H9 (cell line): ENCODE results near the gene ADAT1. TPM values are rescaled to one million over a fixed set of nuclear protein-coding genes. Genes with fewer than 3 reads are reported as not detected.

Source experiments
- DNase-seq: peaks from one replicate; pipeline ENCODE4 v3.0.0-alpha.2; 2017
- H2AFZ ChIP-seq: one replicate; pipeline ENCODE4 v1.6.1; 2013; ENCODE audit warnings: mild to moderate bottlenecking, low read length, control low read depth, moderate library complexity
- H2AK5ac ChIP-seq: 2 replicates; pipeline ENCODE4 v1.6.1; 2013; ENCODE audit warnings: low read length, control low read depth, mixed read lengths; ENCODE audit not compliant: insufficient read length
- H2BK120ac ChIP-seq: one replicate; pipeline ENCODE4 v1.6.1; 2013; ENCODE audit warnings: low read depth, mild to moderate bottlenecking, low read length, control low read depth, inconsistent platforms; ENCODE audit not compliant: poor library complexity, severe bottlenecking
- H2BK12ac ChIP-seq: 2 replicates; pipeline ENCODE4 v1.6.1; 2013; ENCODE audit warnings: low read length, control low read depth, mixed read lengths, low read depth; ENCODE audit not compliant: insufficient read length
- H2BK15ac ChIP-seq: 2 replicates; pipeline ENCODE4 v1.6.1; 2013; ENCODE audit warnings: low read depth, low read length, control low read depth
- H2BK20ac ChIP-seq: one replicate; pipeline ENCODE4 v1.6.1; 2013; ENCODE audit warnings: low read depth, mild to moderate bottlenecking, low read length, control low read depth, inconsistent platforms; ENCODE audit not compliant: poor library complexity, severe bottlenecking
- H2BK5ac ChIP-seq: 2 replicates; pipeline ENCODE4 v1.6.1; 2013; ENCODE audit warnings: low read length, control low read depth, mixed read lengths; ENCODE audit not compliant: insufficient read length
- H3K14ac ChIP-seq: 2 replicates; pipeline ENCODE4 v1.6.1; 2013; ENCODE audit warnings: low read length, control low read depth; ENCODE audit not compliant: insufficient read depth
- H3K18ac ChIP-seq: 2 replicates; pipeline ENCODE4 v1.6.1; 2013; ENCODE audit warnings: low read depth, mild to moderate bottlenecking, mixed read lengths, low read length, control low read depth; ENCODE audit not compliant: insufficient read length
- H3K23ac ChIP-seq: 2 replicates; pipeline ENCODE4 v1.6.1; 2013; ENCODE audit warnings: low read length, control low read depth, mixed read lengths, low read depth; ENCODE audit not compliant: insufficient read length
- H3K23me2 ChIP-seq: 2 replicates; pipeline ENCODE4 v1.6.1; 2013; ENCODE audit warnings: low read depth, mild to moderate bottlenecking, mixed read lengths, low read length, control low read depth; ENCODE audit not compliant: insufficient read length, poor library complexity, severe bottlenecking
- H3K27ac ChIP-seq: 2 replicates; pipeline ENCODE4 v1.5.1; 2013; ENCODE audit warnings: low read length, control low read depth, mixed read lengths, low read depth; ENCODE audit not compliant: insufficient read length
- H3K27me3 ChIP-seq: 2 replicates; pipeline ENCODE4 v1.6.1; 2013; ENCODE audit warnings: low read length, control low read depth, inconsistent platforms; ENCODE audit not compliant: insufficient read depth
- H3K4ac ChIP-seq: 2 replicates; pipeline ENCODE4 v1.6.1; 2013; ENCODE audit warnings: low read depth, mild to moderate bottlenecking, control low read depth, inconsistent platforms, low read length, moderate library complexity
- H3K4me1 ChIP-seq: 2 replicates; pipeline ENCODE4 v1.6.1; 2013; ENCODE audit warnings: low read length, control low read depth, inconsistent platforms; ENCODE audit not compliant: insufficient read depth
- H3K4me2 ChIP-seq: 2 replicates; pipeline ENCODE4 v1.6.1; 2013; ENCODE audit warnings: low read length, control low read depth, mixed read lengths; ENCODE audit not compliant: insufficient read length, insufficient read depth
- H3K56ac ChIP-seq: 2 replicates; pipeline ENCODE4 v1.6.1; 2013; ENCODE audit warnings: low read depth, mild to moderate bottlenecking, mixed read lengths, low read length, control low read depth; ENCODE audit not compliant: insufficient read length
- H3K79me1 ChIP-seq: 2 replicates; pipeline ENCODE4 v1.6.1; 2013; ENCODE audit warnings: low read depth, mild to moderate bottlenecking, moderate library complexity, low read length, control low read depth, inconsistent platforms; ENCODE audit not compliant: insufficient read depth, poor library complexity, severe bottlenecking
- H3K79me2 ChIP-seq: 2 replicates; pipeline ENCODE4 v1.6.1; 2013; ENCODE audit warnings: low read length, control low read depth, inconsistent platforms; ENCODE audit not compliant: insufficient read depth
- H3K9ac ChIP-seq: 2 replicates; pipeline ENCODE4 v1.6.1; 2013; ENCODE audit warnings: low read length, control low read depth, mixed read lengths; ENCODE audit not compliant: insufficient read length; ENCODE audit errors: extremely low read depth
- H3K9me3 ChIP-seq: one replicate; pipeline ENCODE4 v1.6.1; 2013; ENCODE audit warnings: low read depth, low read length, inconsistent platforms; ENCODE audit not compliant: control insufficient read depth
- H3T11ph ChIP-seq: one replicate; pipeline ENCODE4 v1.6.1; 2013; ENCODE audit warnings: mild to moderate bottlenecking, low read length, control low read depth, inconsistent platforms
- H4K20me1 ChIP-seq: one replicate; pipeline ENCODE4 v1.6.1; 2013; ENCODE audit not compliant: control insufficient read depth, insufficient read length, insufficient read depth
- H4K5ac ChIP-seq: 2 replicates; pipeline ENCODE4 v1.6.1; 2013; ENCODE audit warnings: low read depth, mild to moderate bottlenecking, mixed read lengths, low read length, control low read depth; ENCODE audit not compliant: insufficient read length
- H4K8ac ChIP-seq: replicated peaks from 2 replicates; pipeline ENCODE4 v1.6.1; 2013; ENCODE audit warnings: low read length, control low read depth, mixed read lengths, low read depth; ENCODE audit not compliant: insufficient read length
- H4K91ac ChIP-seq: 2 replicates; pipeline ENCODE4 v1.6.1; 2013; ENCODE audit warnings: low read depth, mild to moderate bottlenecking, moderate library complexity, mixed read lengths, low read length, control low read depth; ENCODE audit not compliant: insufficient read length
- H3K27ac Mint-ChIP-seq, 3 experiments: 2 replicates in 2 of 3; 3 replicates in 1 of 3; pipeline ENCODE4 v1.8.0; 2020 to 2021; ENCODE audit warnings: mixed read lengths in 3 of 3, mild to moderate bottlenecking in 1 of 3, moderate library complexity in 1 of 3
- H3K27me3 Mint-ChIP-seq: 2 replicates; pipeline ENCODE4 v1.8.0; 2021; ENCODE audit warnings: low read depth, mild to moderate bottlenecking, moderate library complexity, mixed read lengths
- H3K36me3 Mint-ChIP-seq, 3 experiments: 2 replicates in 2 of 3; 3 replicates in 1 of 3; pipeline ENCODE4 v1.8.0; 2020 to 2021; ENCODE audit warnings: low read depth in 3 of 3, mixed read lengths in 3 of 3; ENCODE audit not compliant: insufficient read depth in 1 of 3
- H3K4me1 Mint-ChIP-seq, 2 experiments: 2 replicates each; pipeline ENCODE4 v1.8.0; 2020; ENCODE audit warnings: mixed read lengths in 2 of 2
- H3K4me3 Mint-ChIP-seq, 2 experiments: 2 replicates in 1 of 2; 3 replicates in 1 of 2; pipeline ENCODE4 v1.8.0; 2020 to 2021; ENCODE audit warnings: mild to moderate bottlenecking in 2 of 2, mixed read lengths in 2 of 2, moderate library complexity in 1 of 2
- H3K9me3 Mint-ChIP-seq, 2 experiments: 2 replicates in 1 of 2; 3 replicates in 1 of 2; pipeline ENCODE4 v1.8.0; 2020; ENCODE audit warnings: mild to moderate bottlenecking in 2 of 2, mixed read lengths in 2 of 2, moderate library complexity in 1 of 2
- WGBS: extraction: QIAGEN DNeasy Blood & Tissue Kit; methylation state at CpG from one replicate; pipeline ENCODE4 v1.1.7; 2013; ENCODE audit warnings: missing lambda C conversion rate, low lambda C conversion rate, mixed read lengths; ENCODE audit not compliant: insufficient read length; ENCODE audit errors: extremely low coverage; 5-methylcytosine and 5-hydroxymethylcytosine counted together
- total RNA-seq: library from RNA; stranded (reverse); gene quantifications from 2 replicates; pipeline ENCODE4 v1.2.1, GENCODE V29; 2021
- TF ChIP-seq, protein P1 (sequence below): fragments of 200-600 bp; sonication (generic); conservative IDR thresholded peaks from 3 replicates; pipeline ENCODE4 v1.8.0; 2021; ENCODE audit warnings: antibody characterized with exemption, mild to moderate bottlenecking

The ADAT1 gene
- total RNA-seq, 1 experiment from 2014 or later, result 54.2 TPM

DNA sequence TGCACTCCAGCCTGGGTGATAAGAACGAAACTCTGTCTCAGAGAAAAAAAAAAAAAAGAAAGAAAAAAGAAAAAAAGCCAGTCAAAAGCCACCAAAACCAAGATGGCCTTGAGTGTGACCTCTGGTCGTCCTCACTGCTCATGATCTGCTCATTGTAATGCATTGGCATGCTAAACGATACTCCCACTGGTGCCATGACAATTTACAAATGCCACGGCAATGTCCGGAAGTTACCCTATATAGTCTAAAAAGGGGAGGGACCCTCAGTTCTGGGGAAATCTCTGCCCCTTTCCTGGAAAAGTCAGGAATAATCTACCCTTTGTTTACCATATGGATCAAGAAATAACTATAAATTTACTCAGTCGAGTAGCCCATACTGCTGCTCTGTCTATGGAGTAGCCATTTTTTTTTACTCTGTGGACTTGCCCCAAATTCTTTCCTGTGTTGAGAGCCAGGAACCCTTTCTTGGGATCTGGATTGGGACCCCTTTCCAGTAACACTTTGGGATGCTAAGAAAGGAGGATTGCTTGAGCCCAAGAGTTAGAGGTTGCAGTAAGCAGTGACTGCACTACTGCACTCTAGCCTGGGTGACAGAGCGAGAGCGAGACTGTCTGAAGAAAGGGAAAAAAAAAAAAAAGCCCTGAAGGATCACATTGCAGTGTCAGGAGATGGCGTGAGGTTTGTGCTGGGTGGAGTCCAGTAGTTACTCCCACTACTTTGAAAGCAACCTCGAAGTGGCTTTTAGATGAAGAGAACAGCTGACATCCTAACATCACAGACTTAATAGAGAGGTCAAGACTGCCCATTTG, 63.3 kb downstream of the ADAT1 start:
- H2AFZ ChIP-seq, result no peak overlapping the region
- H3K56ac ChIP-seq, result no peak overlapping the region
- no peak overlapping the region for H3K4ac ChIP-seq
- H4K91ac ChIP-seq, result no peak overlapping the region
- no peak overlapping the region for H3K9ac ChIP-seq
- no peaks in the 10 kb centered on the region for H3K9me3 ChIP-seq
- WGBS, result no CpG with 5 or more reads among the region's 10 CpGs
- no peak overlapping the region for H3K18ac ChIP-seq
- H2AK5ac ChIP-seq, result no peak overlapping the region
- Mint-ChIP-seq H3K27ac (peak overlapping the region in 1 of 3 experiments; percentile 62; a peak in 2 of 7 replicates), H3K9me3 (no peaks in the 10 kb centered on the region), H3K36me3 (no peaks in the 10 kb centered on the region), H3K4me1 (peaks cover 33 to 41% of the 10 kb centered on the region in 2 experiments), H3K4me3 (no peak overlapping the region), H3K27me3 (peaks cover 4% of the 10 kb centered on the region)
- no peak overlapping the region for H2BK120ac ChIP-seq
- H2BK5ac ChIP-seq, result no peak overlapping the region
- no peak overlapping the region for H4K8ac ChIP-seq
- peak; percentile 45 for DNase-seq
- no peaks in the 10 kb centered on the region for H3K27me3 ChIP-seq
- TF ChIP-seq, protein P1, sequence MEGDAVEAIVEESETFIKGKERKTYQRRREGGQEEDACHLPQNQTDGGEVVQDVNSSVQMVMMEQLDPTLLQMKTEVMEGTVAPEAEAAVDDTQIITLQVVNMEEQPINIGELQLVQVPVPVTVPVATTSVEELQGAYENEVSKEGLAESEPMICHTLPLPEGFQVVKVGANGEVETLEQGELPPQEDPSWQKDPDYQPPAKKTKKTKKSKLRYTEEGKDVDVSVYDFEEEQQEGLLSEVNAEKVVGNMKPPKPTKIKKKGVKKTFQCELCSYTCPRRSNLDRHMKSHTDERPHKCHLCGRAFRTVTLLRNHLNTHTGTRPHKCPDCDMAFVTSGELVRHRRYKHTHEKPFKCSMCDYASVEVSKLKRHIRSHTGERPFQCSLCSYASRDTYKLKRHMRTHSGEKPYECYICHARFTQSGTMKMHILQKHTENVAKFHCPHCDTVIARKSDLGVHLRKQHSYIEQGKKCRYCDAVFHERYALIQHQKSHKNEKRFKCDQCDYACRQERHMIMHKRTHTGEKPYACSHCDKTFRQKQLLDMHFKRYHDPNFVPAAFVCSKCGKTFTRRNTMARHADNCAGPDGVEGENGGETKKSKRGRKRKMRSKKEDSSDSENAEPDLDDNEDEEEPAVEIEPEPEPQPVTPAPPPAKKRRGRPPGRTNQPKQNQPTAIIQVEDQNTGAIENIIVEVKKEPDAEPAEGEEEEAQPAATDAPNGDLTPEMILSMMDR, result no peak
- H4K20me1 ChIP-seq, result no peaks in the 10 kb centered on the region
- peaks cover 11% of the 10 kb centered on the region; the same call in 1 of the 2 replicates for H3K4me1 ChIP-seq
- H3K23me2 ChIP-seq, result peaks cover 8% of the 10 kb centered on the region
- H3T11ph ChIP-seq, result no peak overlapping the region
- no peaks in the 10 kb centered on the region for H3K79me2 ChIP-seq
- H4K5ac ChIP-seq, result no peak overlapping the region
- no peak overlapping the region for H3K14ac ChIP-seq
- no peak overlapping the region for H3K23ac ChIP-seq
- H2BK15ac ChIP-seq, result no peak overlapping the region
- H3K79me1 ChIP-seq, result no peaks in the 10 kb centered on the region
- no peak overlapping the region for H3K27ac ChIP-seq
- no peak overlapping the region for H3K4me2 ChIP-seq
- H2BK20ac ChIP-seq, result no peak overlapping the region
- no peak overlapping the region for H2BK12ac ChIP-seq
